ENCODE results near the gene ADGB. TPM values are rescaled to one million over a fixed set of nuclear protein-coding genes. Genes with fewer than 3 reads are reported as not detected.

Gene ADGB
- total RNA-seq, 1 donor from 2014 or later = not detected

- no peaks in the 10 kb centered on the region for H3K9me3 Mint-ChIP-seq (ENCODE audit: low read depth)
- TF ChIP-seq CTCF (IDR thresholded peaks at IDR 0.05; ENCODE audit: unreplicated experiment) = no peak
- no peaks in the 10 kb centered on the region for H3K27me3 Mint-ChIP-seq
- no peaks in the 10 kb centered on the region for H3K36me3 Mint-ChIP-seq (ENCODE audit: insufficient read depth)
- DNase-seq (ENCODE audit: low spot score, unreplicated experiment) = no peak
- H3K4me1 Mint-ChIP-seq (ENCODE audit: low read depth) = peaks cover 7% of the 10 kb centered on the region
- no peak overlapping the region for H3K4me3 Mint-ChIP-seq (ENCODE audit: low read depth)
- no peak overlapping the region for H3K27ac Mint-ChIP-seq
Measured at GRCh38 chr6:146670161-146670560, 71.4 kb downstream of the ADGB start.

DNA sequence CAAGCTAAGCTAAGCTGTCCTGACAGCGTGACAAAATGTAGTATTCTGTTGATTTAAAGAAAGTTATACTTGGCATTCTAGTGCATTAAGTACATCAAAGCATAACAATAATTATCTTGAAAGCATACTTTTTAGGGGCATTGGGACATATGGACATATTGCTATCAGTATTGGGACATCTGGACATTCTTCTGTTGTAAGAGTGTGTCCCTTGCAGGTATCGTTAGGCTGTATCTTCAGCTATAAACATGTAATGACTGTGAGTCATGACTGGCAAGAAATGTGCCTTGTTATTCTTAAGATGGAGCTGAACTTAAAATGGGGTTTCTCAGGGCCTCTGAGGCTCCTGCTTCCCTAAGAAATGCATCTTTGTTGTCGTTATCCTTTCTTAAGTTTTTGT is 74.3 kb downstream of the ADGB start:
- Mint-ChIP-seq H3K27ac (no peak overlapping the region), H3K9me3 (ENCODE audit: low read depth) (no peaks in the 10 kb centered on the region), H3K4me1 (ENCODE audit: low read depth) (peaks cover 5% of the 10 kb centered on the region), H3K4me3 (ENCODE audit: low read depth) (no peak overlapping the region), H3K36me3 (ENCODE audit: insufficient read depth) (no peaks in the 10 kb centered on the region), H3K27me3 (no peaks in the 10 kb centered on the region)
- DNase-seq (ENCODE audit: low spot score, unreplicated experiment) = no peak
- TF ChIP-seq CTCF (IDR thresholded peaks at IDR 0.05; ENCODE audit: unreplicated experiment) = no peak

- H3K27me3 Mint-ChIP-seq = no peaks in the 10 kb centered on the region
- DNase-seq (ENCODE audit: low spot score, unreplicated experiment) = no peak
- H3K4me3 Mint-ChIP-seq (ENCODE audit: low read depth) = no peak overlapping the region
- H3K36me3 Mint-ChIP-seq (ENCODE audit: insufficient read depth) = no peaks in the 10 kb centered on the region
- no peaks in the 10 kb centered on the region for H3K9me3 Mint-ChIP-seq (ENCODE audit: low read depth)
- H3K27ac Mint-ChIP-seq = no peak overlapping the region
- H3K4me1 Mint-ChIP-seq (ENCODE audit: low read depth) = no peaks in the 10 kb centered on the region
- no peak for TF ChIP-seq CTCF (IDR thresholded peaks at IDR 0.05; ENCODE audit: unreplicated experiment)
Measured at GRCh38 chr6:146679386-146679785, 80.6 kb downstream of the ADGB start.

GRCh38 chr6:146682919-146683318 is 84.1 kb downstream of the ADGB start:
- no peak overlapping the region for H3K4me3 Mint-ChIP-seq (ENCODE audit: low read depth)
- H3K27me3 Mint-ChIP-seq = no peaks in the 10 kb centered on the region
- H3K27ac Mint-ChIP-seq = no peak overlapping the region
- no peak for DNase-seq (ENCODE audit: low spot score, unreplicated experiment)
- no peaks in the 10 kb centered on the region for H3K4me1 Mint-ChIP-seq (ENCODE audit: low read depth)
- no peaks in the 10 kb centered on the region for H3K9me3 Mint-ChIP-seq (ENCODE audit: low read depth)
- TF ChIP-seq CTCF (IDR thresholded peaks at IDR 0.05; ENCODE audit: unreplicated experiment) = no peak
- H3K36me3 Mint-ChIP-seq (ENCODE audit: insufficient read depth) = no peaks in the 10 kb centered on the region

DNA sequence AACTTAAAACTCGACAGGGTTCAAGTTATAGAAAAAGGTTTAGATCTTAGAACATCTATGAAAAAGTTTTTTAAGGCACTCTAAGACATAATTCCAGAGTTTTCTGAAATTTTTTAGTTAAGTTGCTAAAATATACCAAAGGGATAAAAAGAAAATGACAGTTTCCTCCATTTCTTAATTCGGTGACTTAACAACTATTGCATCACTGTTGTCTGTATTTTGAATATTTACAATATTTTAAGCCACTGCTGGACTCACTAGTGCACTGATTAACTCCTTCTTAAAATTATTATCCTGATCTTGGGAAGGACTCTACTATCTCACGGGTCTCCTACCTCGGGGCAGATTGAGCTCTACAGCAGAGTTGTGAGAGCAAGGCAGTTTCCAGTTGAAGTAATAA is 91.0 kb downstream of the ADGB start:
- TF ChIP-seq CTCF (IDR thresholded peaks at IDR 0.05; ENCODE audit: unreplicated experiment) = no peak
- Mint-ChIP-seq H3K4me1 (ENCODE audit: low read depth) (no peaks in the 10 kb centered on the region), H3K9me3 (ENCODE audit: low read depth) (no peaks in the 10 kb centered on the region), H3K27ac (no peak overlapping the region), H3K36me3 (ENCODE audit: insufficient read depth) (no peaks in the 10 kb centered on the region), H3K4me3 (ENCODE audit: low read depth) (no peak overlapping the region), H3K27me3 (no peaks in the 10 kb centered on the region)
- no peak for DNase-seq (ENCODE audit: low spot score, unreplicated experiment)

Measured in progenitor cell of endocrine pancreas (in vitro differentiated cells).